NB4 (cell line): ENCODE data around the gene TRIP4.

Experiments used
- CTCF ChIP-seq: IDR thresholded peaks from one replicate; pipeline ENCODE4 v1.5.1; 2012; ENCODE audit warnings: low read depth, low read length
- MAX ChIP-seq: IDR thresholded peaks from 2 replicates; pipeline ENCODE4 v1.6.1; 2011; ENCODE audit warnings: low read depth, low read length
- POLR2A ChIP-seq: IDR thresholded peaks from 2 replicates; pipeline ENCODE4 v1.6.1; 2011; ENCODE audit warnings: mild to moderate bottlenecking; ENCODE audit not compliant: insufficient read length; ENCODE audit errors: extremely low read depth

- TF ChIP-seq CTCF (no peak), POLR2A (no peak), MAX (no peak)
These were observed 68.3 kb downstream of the TRIP4 start for GRCh38 chr15:64455961-64456371.
